Measurements from ENCODE around the gene TMEM89. TPM values are rescaled to one million over a fixed set of nuclear protein-coding genes. Genes with fewer than 3 reads are reported as not detected.

TMEM89 gene
- total and polyA plus RNA-seq, 9 donors, result not detected

DNA sequence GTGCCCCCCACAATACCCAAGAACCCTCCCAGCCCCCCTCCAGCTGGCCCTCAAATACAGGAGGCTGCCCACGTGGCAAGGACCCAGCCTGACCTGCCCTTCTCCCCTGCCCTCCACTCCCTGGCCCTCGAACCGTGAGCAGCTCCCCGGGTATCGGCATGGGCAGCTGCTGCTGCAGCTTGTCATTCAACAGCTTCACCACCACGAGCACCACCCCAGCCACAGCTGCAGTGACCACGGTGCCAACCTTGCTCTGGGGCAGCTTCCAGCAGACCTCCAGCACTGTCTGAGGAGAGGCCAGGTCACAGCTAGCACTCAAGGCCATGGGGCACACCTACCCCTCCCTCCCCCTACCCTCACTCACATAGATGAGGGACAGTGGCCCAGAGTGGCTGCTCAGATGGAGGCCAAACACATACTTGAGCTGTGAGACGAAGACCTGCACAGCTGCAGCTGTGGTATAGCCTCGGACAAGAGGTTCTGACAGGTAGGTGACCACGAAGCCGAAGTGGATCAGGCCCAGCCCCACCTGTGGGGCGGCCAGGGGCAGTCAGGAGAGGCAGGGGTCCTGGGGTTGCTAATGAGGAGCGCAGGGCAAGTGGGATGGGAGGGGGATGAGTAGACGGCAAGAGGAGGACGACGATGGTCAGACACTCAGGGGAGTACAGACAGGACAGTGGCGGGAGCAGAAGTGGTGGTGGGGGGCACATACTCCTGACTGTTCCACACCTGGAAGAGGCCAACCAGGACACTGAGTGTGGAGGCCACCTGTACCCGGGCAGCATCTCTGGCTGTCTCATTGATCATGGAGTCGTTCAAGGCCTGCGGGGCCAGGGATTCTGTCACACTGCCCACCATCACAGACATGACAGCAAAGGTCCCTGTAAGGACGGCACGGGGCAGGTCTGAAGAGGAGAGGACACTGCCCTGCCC is 10.2 kb upstream of the TMEM89 start:
- WGBS (ENCODE audit: insufficient coverage), result 77% methylated on average over 16 of the region's 22 CpGs
- H3K27ac ChIP-seq (ENCODE audit: low read length), result no peak overlapping the region
- peaks cover 41% of the 10 kb centered on the region for H3K36me3 ChIP-seq (ENCODE audit: control insufficient read depth, insufficient read depth, low read length)
- peaks cover 26% of the 10 kb centered on the region for H3K4me1 ChIP-seq (ENCODE audit: control insufficient read depth, insufficient read depth, low read length)
- H3K4me3 ChIP-seq (ENCODE audit: low read length), result no peak overlapping the region
- H3K27me3 ChIP-seq (ENCODE audit: control insufficient read depth, insufficient read depth, low read length), result no peaks in the 10 kb centered on the region
- no peaks in the 10 kb centered on the region for H3K9me3 ChIP-seq (replicated peaks; ENCODE audit: control insufficient read depth, low read depth, low read length)
- DNase-seq, result no peak

DNA sequence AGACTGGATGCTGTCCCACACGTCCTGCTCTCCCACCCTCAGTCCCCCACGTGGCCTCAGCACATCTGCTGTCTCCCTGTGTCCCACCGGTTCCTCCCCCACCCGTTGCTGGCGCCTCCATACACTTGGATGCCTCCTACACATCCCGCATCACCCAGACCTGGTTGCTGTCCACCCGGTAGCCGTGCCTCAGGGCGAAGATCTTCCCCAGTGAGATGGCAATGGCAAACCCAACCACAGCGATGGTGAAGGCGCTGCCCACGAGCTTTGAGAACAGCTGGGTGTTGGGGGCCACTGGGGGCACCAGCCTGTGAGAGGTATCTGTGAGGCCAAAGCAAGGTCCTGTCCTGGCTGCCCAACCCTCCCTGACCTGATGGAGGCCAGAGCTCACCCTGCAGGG is 9.3 kb upstream of the TMEM89 start:
- H3K4me1 ChIP-seq (ENCODE audit: control insufficient read depth, insufficient read depth, low read length), result peaks cover 17% of the 10 kb centered on the region
- H3K4me3 ChIP-seq (ENCODE audit: low read length), result no peak overlapping the region
- H3K36me3 ChIP-seq (ENCODE audit: control insufficient read depth, insufficient read depth, low read length), result peaks cover 45% of the 10 kb centered on the region
- WGBS (ENCODE audit: insufficient coverage), result 84% methylated on average over 12 of the region's 12 CpGs
- no peak overlapping the region for H3K27ac ChIP-seq (ENCODE audit: low read length)
- H3K9me3 ChIP-seq (replicated peaks; ENCODE audit: control insufficient read depth, low read depth, low read length), result no peaks in the 10 kb centered on the region
- H3K27me3 ChIP-seq (ENCODE audit: control insufficient read depth, insufficient read depth, low read length), result no peaks in the 10 kb centered on the region
- no peak for DNase-seq

- Histone ChIP-seq H3K4me1 (ENCODE audit: control insufficient read depth, insufficient read depth, low read length) (peaks cover 14% of the 10 kb centered on the region), H3K9me3 (replicated peaks; ENCODE audit: control insufficient read depth, low read depth, low read length) (no peaks in the 10 kb centered on the region), H3K4me3 (ENCODE audit: low read length) (no peak overlapping the region), H3K27ac (ENCODE audit: low read length) (no peak overlapping the region), H3K27me3 (ENCODE audit: control insufficient read depth, insufficient read depth, low read length) (no peaks in the 10 kb centered on the region), H3K36me3 (ENCODE audit: control insufficient read depth, insufficient read depth, low read length) (peaks cover 47% of the 10 kb centered on the region)
- WGBS (ENCODE audit: insufficient coverage), result 98% methylated on average over 7 of the region's 8 CpGs
- DNase-seq, result no peak
Measured at GRCh38 chr3:48630407-48630806, 8.8 kb upstream of the TMEM89 start.

DNA sequence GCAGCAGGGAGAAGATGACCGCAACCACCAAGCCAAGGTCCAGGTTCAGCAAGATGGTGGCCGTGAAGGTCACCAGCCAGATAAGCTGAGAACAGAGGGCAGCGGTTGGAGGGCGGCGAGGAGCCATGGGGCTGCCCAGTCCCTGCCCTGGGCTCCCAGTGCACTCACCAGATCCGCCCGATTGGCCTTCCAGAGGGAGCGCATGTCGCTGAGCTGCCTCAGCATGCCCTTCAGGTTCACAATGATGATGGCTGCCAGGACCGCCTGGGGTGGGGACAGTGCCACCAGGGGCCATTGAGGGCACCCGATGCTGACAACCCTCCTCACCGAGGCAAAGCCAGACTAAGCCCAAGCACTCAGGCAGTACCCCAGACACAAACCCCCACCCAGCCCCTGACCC is 8.3 kb upstream of the TMEM89 start:
- Histone ChIP-seq H3K27ac (ENCODE audit: low read length) (no peak overlapping the region), H3K4me3 (ENCODE audit: low read length) (no peak overlapping the region), H3K9me3 (replicated peaks; ENCODE audit: control insufficient read depth, low read depth, low read length) (no peaks in the 10 kb centered on the region), H3K27me3 (ENCODE audit: control insufficient read depth, insufficient read depth, low read length) (no peaks in the 10 kb centered on the region), H3K36me3 (ENCODE audit: control insufficient read depth, insufficient read depth, low read length) (peaks cover 52% of the 10 kb centered on the region), H3K4me1 (ENCODE audit: control insufficient read depth, insufficient read depth, low read length) (peaks cover 14% of the 10 kb centered on the region)
- WGBS (ENCODE audit: insufficient coverage), result 95% methylated on average over 8 of the region's 12 CpGs
- no peak for DNase-seq

- Histone ChIP-seq H3K27ac (ENCODE audit: low read length) (no peak overlapping the region), H3K4me3 (ENCODE audit: low read length) (no peak overlapping the region), H3K27me3 (ENCODE audit: control insufficient read depth, insufficient read depth, low read length) (no peaks in the 10 kb centered on the region), H3K36me3 (ENCODE audit: control insufficient read depth, insufficient read depth, low read length) (peaks cover 55% of the 10 kb centered on the region), H3K9me3 (replicated peaks; ENCODE audit: control insufficient read depth, low read depth, low read length) (no peaks in the 10 kb centered on the region), H3K4me1 (ENCODE audit: control insufficient read depth, insufficient read depth, low read length) (peaks cover 3% of the 10 kb centered on the region)
- no peak for DNase-seq
- WGBS (ENCODE audit: insufficient coverage), result 83% methylated on average over 12 of the region's 13 CpGs
Measured at GRCh38 chr3:48628277-48629017, 6.9 kb upstream of the TMEM89 start.

- Histone ChIP-seq H3K27ac (ENCODE audit: low read length) (no peak overlapping the region), H3K27me3 (ENCODE audit: control insufficient read depth, insufficient read depth, low read length) (no peaks in the 10 kb centered on the region), H3K4me1 (ENCODE audit: control insufficient read depth, insufficient read depth, low read length) (no peaks in the 10 kb centered on the region), H3K4me3 (ENCODE audit: low read length) (no peak overlapping the region), H3K36me3 (ENCODE audit: control insufficient read depth, insufficient read depth, low read length) (peaks cover 38% of the 10 kb centered on the region), H3K9me3 (replicated peaks; ENCODE audit: control insufficient read depth, low read depth, low read length) (no peaks in the 10 kb centered on the region)
- 81% methylated on average over 4 of the region's 6 CpGs for WGBS (ENCODE audit: insufficient coverage)
- no peak for DNase-seq
Measured at GRCh38 chr3:48625600-48625999, 4.0 kb upstream of the TMEM89 start.

GRCh38 chr3:48624767-48625166 is 3.2 kb upstream of the TMEM89 start:
- Histone ChIP-seq H3K36me3 (ENCODE audit: control insufficient read depth, insufficient read depth, low read length) (peaks cover 31% of the 10 kb centered on the region), H3K4me1 (ENCODE audit: control insufficient read depth, insufficient read depth, low read length) (no peaks in the 10 kb centered on the region), H3K4me3 (ENCODE audit: low read length) (no peak overlapping the region), H3K9me3 (replicated peaks; ENCODE audit: control insufficient read depth, low read depth, low read length) (no peaks in the 10 kb centered on the region), H3K27ac (ENCODE audit: low read length) (no peak overlapping the region), H3K27me3 (ENCODE audit: control insufficient read depth, insufficient read depth, low read length) (no peaks in the 10 kb centered on the region)
- 92% methylated on average over 9 of the region's 10 CpGs for WGBS (ENCODE audit: insufficient coverage)
- no peak for DNase-seq

DNA sequence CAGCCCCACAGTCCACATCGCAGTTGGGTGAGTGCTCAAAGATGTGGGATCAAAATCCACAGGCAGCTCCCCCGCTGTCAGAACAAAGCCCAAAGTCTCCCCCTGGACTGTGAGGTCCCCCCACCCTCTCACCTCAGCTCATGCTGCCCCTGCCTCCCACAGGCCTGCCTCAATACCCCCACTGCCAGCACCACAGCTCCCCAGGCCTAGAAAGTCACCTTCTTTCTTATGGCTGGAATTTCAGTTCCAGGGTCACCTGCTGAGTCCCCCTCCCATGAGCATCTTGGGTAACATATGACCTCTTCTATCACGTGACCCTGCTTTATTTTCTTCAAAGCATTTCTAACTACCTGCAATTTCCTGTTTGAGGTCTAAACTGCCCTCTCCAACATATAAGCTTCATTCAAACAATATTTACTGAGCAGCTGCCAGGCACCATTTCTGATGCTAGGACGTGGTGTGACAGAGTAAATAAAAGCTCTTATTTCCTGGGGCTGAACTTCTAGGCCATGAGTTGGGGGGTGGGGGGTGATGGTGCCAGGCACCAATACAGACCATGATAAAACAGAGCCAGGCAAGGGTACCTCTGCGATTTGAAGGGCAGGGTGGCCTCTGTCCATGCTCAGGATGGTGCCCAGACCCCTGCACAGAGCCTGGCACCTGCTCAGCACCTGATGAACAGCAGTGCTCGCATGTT is 2.4 kb upstream of the TMEM89 start:
- WGBS (ENCODE audit: insufficient coverage), result 63% methylated on average over 6 of the region's 6 CpGs
- no peak for DNase-seq
- peaks cover 31% of the 10 kb centered on the region for H3K36me3 ChIP-seq (ENCODE audit: control insufficient read depth, insufficient read depth, low read length)

GRCh38 chr3:48619541-48620524 is 1.7 kb downstream of the TMEM89 start:
- no peaks in the 10 kb centered on the region for H3K4me1 ChIP-seq (ENCODE audit: control insufficient read depth, insufficient read depth, low read length)
- WGBS (ENCODE audit: insufficient coverage), result 79% methylated on average over 5 of the region's 7 CpGs
- peaks cover 3% of the 10 kb centered on the region for H3K36me3 ChIP-seq (ENCODE audit: control insufficient read depth, insufficient read depth, low read length)
- H3K27me3 ChIP-seq (ENCODE audit: control insufficient read depth, insufficient read depth, low read length), result no peaks in the 10 kb centered on the region
- H3K4me3 ChIP-seq (ENCODE audit: low read length), result no peak overlapping the region
- H3K9me3 ChIP-seq (replicated peaks; ENCODE audit: control insufficient read depth, low read depth, low read length), result peaks cover 8% of the 10 kb centered on the region
- no peak for DNase-seq
- H3K27ac ChIP-seq (ENCODE audit: low read length), result no peak overlapping the region

More for the DNA sequence above, 2.4 kb upstream of the TMEM89 start:
- Histone ChIP-seq H3K9me3 (replicated peaks; ENCODE audit: control insufficient read depth, low read depth, low read length) (no peaks in the 10 kb centered on the region), H3K27me3 (ENCODE audit: control insufficient read depth, insufficient read depth, low read length) (no peaks in the 10 kb centered on the region), H3K27ac (ENCODE audit: low read length) (no peak overlapping the region), H3K4me1 (ENCODE audit: control insufficient read depth, insufficient read depth, low read length) (no peaks in the 10 kb centered on the region), H3K4me3 (ENCODE audit: low read length) (no peak overlapping the region)

All from muscle of leg (tissue), 11 donors.